SK-N-SH (cell line): ENCODE data around the gene BBIP1. TPM values are rescaled to one million over a fixed set of nuclear protein-coding genes. Genes with fewer than 3 reads are reported as not detected.

ENCODE experiments used
- CTCF ChIA-PET: fragments of 300-600, 350-600 bp; formaldehyde crosslinking; extraction: SDS; loops from one replicate; lab custom pipeline; 2021; lab: Yijun Ruan, JAX
- POLR2A ChIA-PET: fragments of 350-600 bp; sonication (Branson Sonifier 250); formaldehyde crosslinking; extraction: SDS; loops from one replicate; lab custom pipeline; 2020; ENCODE audit warnings: antibody characterized with exemption, inconsistent platforms; lab: Yijun Ruan, JAX
- DNase-seq: peaks from one replicate; pipeline ENCODE4 v3.0.0; 2012
- H2AFZ ChIP-seq: fragments of 200-600 bp; sonication (generic); 2 replicates; pipeline ENCODE4 v1.8.1; 2016; ENCODE audit warnings: antibody characterized with exemption, mild to moderate bottlenecking, low read depth
- H3F3A ChIP-seq: fragments of 200-600 bp; sonication (generic); replicated peaks from 2 replicates; pipeline ENCODE3; 2016; ENCODE audit warnings: antibody characterized with exemption, mild to moderate bottlenecking; ENCODE audit not compliant: insufficient read depth
- H3K27ac ChIP-seq, 2 experiments: fragments of 200-500 bp in 1 of 2; fragments of 200-600 bp in 1 of 2; sonication (Bioruptor generic) in 1 of 2; sonication (generic), shearing (Covaris generic) in 1 of 2; 2 replicates each; pipeline versions ENCODE4 v1.5.1 to v1.6.1; 2014 to 2016; ENCODE audit warnings: low read depth in 2 of 2, inconsistent platforms in 1 of 2, low read length in 1 of 2, mild to moderate bottlenecking in 1 of 2, mixed read lengths in 1 of 2
- H3K27me3 ChIP-seq: fragments of 200-600 bp; sonication (generic), shearing (Covaris generic); 2 replicates; pipeline ENCODE4 v1.6.1; 2016; ENCODE audit warnings: mixed run types; ENCODE audit not compliant: insufficient read depth
- H3K36me3 ChIP-seq, 2 experiments: fragments of 200-500 bp in 1 of 2; fragments of 200-600 bp in 1 of 2; sonication (Bioruptor generic) in 1 of 2; sonication (generic) in 1 of 2; replicated peaks in 1 of 2; 2 replicates each; pipeline versions ENCODE3 to v1.5.1; 2014 to 2016; ENCODE audit warnings: low read length in 1 of 2, mild to moderate bottlenecking in 1 of 2; ENCODE audit not compliant: insufficient read depth in 2 of 2, control insufficient read depth in 1 of 2
- H3K4me1 ChIP-seq, 2 experiments: fragments of 200-500 bp in 1 of 2; fragments of 200-600 bp in 1 of 2; sonication (Bioruptor generic) in 1 of 2; sonication (generic), shearing (Covaris generic) in 1 of 2; 2 replicates each; pipeline versions ENCODE4 v1.5.1 to v1.6.1; 2014 to 2016; ENCODE audit warnings: low read depth in 1 of 2, low read length in 1 of 2, mixed run types in 1 of 2; ENCODE audit not compliant: insufficient read depth in 2 of 2, control insufficient read depth in 1 of 2
- H3K4me2 ChIP-seq: fragments of 200-600 bp; sonication (generic), shearing (Covaris generic); 2 replicates; pipeline ENCODE4 v1.6.1; 2017; ENCODE audit warnings: mixed run types
- H3K4me3 ChIP-seq, 2 experiments: fragments of 200-500 bp in 1 of 2; fragments of 200-600 bp in 1 of 2; sonication (Bioruptor generic) in 1 of 2; sonication (generic), shearing (Covaris generic) in 1 of 2; 2 replicates each; pipeline versions ENCODE4 v1.5.1 to v1.8.1; 2014 to 2016; ENCODE audit warnings: low read depth in 2 of 2, inconsistent platforms in 1 of 2, low read length in 1 of 2, mild to moderate bottlenecking in 1 of 2, mixed read lengths in 1 of 2, moderate library complexity in 1 of 2
- H3K79me2 ChIP-seq: fragments of 200-600 bp; sonication (generic); 2 replicates; pipeline ENCODE4 v1.8.1; 2017; ENCODE audit warnings: mild to moderate bottlenecking; ENCODE audit not compliant: insufficient read depth
- H3K9ac ChIP-seq: fragments of 200-600 bp; sonication (generic); 2 replicates; pipeline ENCODE4 v1.6.1; 2017; ENCODE audit warnings: mixed run types
- H3K9me2 ChIP-seq: fragments of 200-600 bp; sonication (generic); 2 replicates; pipeline ENCODE4 v1.6.1; 2017; ENCODE audit warnings: mixed run types
- H3K9me3 ChIP-seq: fragments of 200-600 bp; sonication (generic); 2 replicates; pipeline ENCODE4 v1.6.1; 2017; ENCODE audit warnings: mixed run types, mild to moderate bottlenecking, moderate library complexity
- H4K20me1 ChIP-seq: fragments of 200-600 bp; sonication (generic); 2 replicates; pipeline ENCODE4 v1.6.1; 2017; ENCODE audit warnings: mild to moderate bottlenecking, mixed run types; ENCODE audit not compliant: insufficient read depth
- CHD2 ChIP-seq: fragments of 150-350 bp; IDR thresholded peaks from 2 replicates; pipeline ENCODE4 v1.6.1; 2018; ENCODE audit warnings: low read length; ENCODE audit not compliant: partially characterized antibody
- EZH2phosphoT487 ChIP-seq: fragments of 200-600 bp; sonication (generic); IDR thresholded peaks from 2 replicates; pipeline ENCODE4 v1.6.1; 2017; ENCODE audit warnings: low read depth, mixed run types, mild to moderate bottlenecking, antibody characterized with exemption, moderate library complexity, borderline replicate concordance
- FOSL2 ChIP-seq: IDR thresholded peaks from 2 replicates; pipeline ENCODE4 v1.4.0; 2012; ENCODE audit warnings: low read depth, mild to moderate bottlenecking, moderate library complexity, borderline replicate concordance
- GATA2 ChIP-seq: sonication (generic); formaldehyde crosslinking; IDR thresholded peaks from 2 replicates; pipeline ENCODE4 v1.5.0; 2020; ENCODE audit warnings: mild to moderate bottlenecking, missing genetic modification reagents
- IRF3 ChIP-seq: fragments of 150-350 bp; IDR thresholded peaks from 2 replicates; pipeline ENCODE4 v1.6.1; 2016; ENCODE audit warnings: mild to moderate bottlenecking, low read depth, low read length
- MAX ChIP-seq: IDR thresholded peaks from 2 replicates; pipeline ENCODE4 v1.4.0; 2012; ENCODE audit warnings: low read depth
- MXI1 ChIP-seq: IDR thresholded peaks from 2 replicates; pipeline ENCODE4 v1.6.1; 2012; ENCODE audit warnings: mild to moderate bottlenecking, low read depth, low read length, improper control_type of control experiment
- NFIC ChIP-seq: IDR thresholded peaks from 2 replicates; pipeline ENCODE4 v1.4.0; 2012; ENCODE audit warnings: borderline replicate concordance
- NRF1 ChIP-seq: IDR thresholded peaks from 2 replicates; pipeline ENCODE4 v1.6.1; 2012; ENCODE audit warnings: low read depth, mild to moderate bottlenecking, low read length
- POLR2AphosphoS5 ChIP-seq: IDR thresholded peaks from 2 replicates; pipeline ENCODE4 v1.6.1; 2012; ENCODE audit warnings: low read depth, low read length
- RCOR1 ChIP-seq: fragments of 150-350 bp; IDR thresholded peaks from 2 replicates; pipeline ENCODE4 v1.6.1; 2017; ENCODE audit warnings: antibody characterized with exemption, low read length
- RFX5 ChIP-seq: IDR thresholded peaks from 2 replicates; pipeline ENCODE4 v1.6.1; 2012; ENCODE audit warnings: mild to moderate bottlenecking, improper control_type of control experiment, low read length
- SIN3A ChIP-seq: IDR thresholded peaks from 2 replicates; pipeline ENCODE4 v1.6.1; 2012; ENCODE audit warnings: low read depth, mild to moderate bottlenecking, low read length, moderate library complexity, borderline replicate concordance
- TAF1 ChIP-seq: IDR thresholded peaks from 2 replicates; pipeline ENCODE4 v1.6.1; 2012; ENCODE audit warnings: low read depth, mild to moderate bottlenecking, low read length, moderate library complexity, borderline replicate concordance
- TCF12 ChIP-seq: IDR thresholded peaks from 2 replicates; pipeline ENCODE4 v1.4.0; 2012
- TEAD4 ChIP-seq: IDR thresholded peaks from 2 replicates; pipeline ENCODE4 v1.4.0; 2012; ENCODE audit warnings: mild to moderate bottlenecking, borderline replicate concordance; ENCODE audit not compliant: insufficient read depth
- USF1 ChIP-seq: IDR thresholded peaks from 2 replicates; pipeline ENCODE4 v1.4.0; 2012; ENCODE audit warnings: low read depth, borderline replicate concordance
- YY1 ChIP-seq: IDR thresholded peaks from 2 replicates; pipeline ENCODE4 v1.4.0; 2012; ENCODE audit warnings: low read depth, mild to moderate bottlenecking
- ZBTB33 ChIP-seq: IDR thresholded peaks from 2 replicates; pipeline ENCODE4 v1.4.0; 2012; ENCODE audit warnings: low read depth, borderline replicate concordance
- WGBS: methylation state at CpG from one replicate; pipeline ENCODE4 v1.1.6; 2017; ENCODE audit warnings: low lambda C conversion rate; 5-methylcytosine and 5-hydroxymethylcytosine counted together
- polyA plus RNA-seq, 3 experiments: library from polyadenylated mRNA; depleted of rRNA; stranded (reverse); fragments of >200 nt; gene quantifications; 2 replicates each; pipeline ENCODE4 v1.2.3, GENCODE V29; 2012
- TF ChIP-seq, protein P1 (sequence below): fragments of 150-350 bp; IDR thresholded peaks from 2 replicates; pipeline ENCODE4 v1.6.1; 2017; ENCODE audit warnings: antibody characterized with exemption, low read length, low read depth, borderline replicate concordance

Gene BBIP1
- polyA plus RNA-seq, 1 of the 3 experiments (the other 2 are of a cell fraction): 16.2 TPM

DNA sequence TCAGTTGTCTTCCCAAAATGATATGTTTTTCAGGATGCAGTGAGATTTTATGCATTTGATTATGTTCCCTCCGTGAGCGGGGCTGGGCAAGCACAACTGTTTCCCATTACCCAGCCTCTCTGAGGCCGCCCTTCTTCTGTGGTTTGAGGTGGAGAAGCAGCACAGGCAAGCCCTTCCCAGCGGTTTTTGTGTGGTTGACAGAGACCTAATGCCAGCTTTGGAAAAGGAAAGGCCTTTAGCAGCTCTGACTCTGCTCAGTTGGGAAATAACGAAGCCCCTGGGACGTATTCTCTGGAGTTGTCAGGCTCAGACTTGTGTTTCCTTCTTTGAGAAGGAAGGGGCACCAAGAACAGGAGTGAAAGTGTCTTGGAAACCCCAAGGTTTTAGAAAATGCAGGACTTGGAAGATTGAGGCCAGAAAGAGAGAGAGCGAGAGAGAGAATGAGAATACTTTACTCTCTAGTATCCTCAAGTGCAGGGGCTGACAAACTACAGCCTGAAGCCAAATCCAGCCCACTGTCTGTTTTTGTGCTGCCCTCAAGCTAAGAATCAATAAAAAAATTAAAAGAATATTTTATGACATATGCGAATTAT, 67.9 kb downstream of the BBIP1 start:
- Histone ChIP-seq H3K9me3 (no peaks in the 10 kb centered on the region), H3K4me2 (no peak overlapping the region), H3K9ac (no peak overlapping the region), H3K27me3 (no peaks in the 10 kb centered on the region), H3K79me2 (no peaks in the 10 kb centered on the region), H3F3A (no peaks in the 10 kb centered on the region), H3K4me3 (no peak overlapping the region), H3K4me1 (peaks cover 0 to 10% of the 10 kb centered on the region in 2 experiments; a peak in 2 of 4 replicates), H4K20me1 (no peaks in the 10 kb centered on the region), H3K36me3 (no peaks in the 10 kb centered on the region), H3K27ac (no peak overlapping the region), H2AFZ (no peak overlapping the region), H3K9me2 (no peaks in the 10 kb centered on the region)
- ChIA-PET CTCF (interaction anchor here (1.1 to 1.4 kb wide), 2 partner anchors 32 to 47 kb away, joined by 3 to 5 read pairs; no protein-coding TSS in a partner anchor), POLR2A (no interaction called here)
- DNase-seq: no peak
- 69% methylated on average over 8 of the region's 8 CpGs for WGBS
- no peak for TF ChIP-seq MAX
- no peak for TF ChIP-seq SIN3A
- TF ChIP-seq NFIC: no peak
- TF ChIP-seq YY1: no peak
- TF ChIP-seq RCOR1: no peak
- TF ChIP-seq EZH2phosphoT487: no peak
- TF ChIP-seq TEAD4: no peak
- TF ChIP-seq USF1: no peak
- TF ChIP-seq POLR2AphosphoS5: no peak
- TF ChIP-seq MXI1: no peak
- TF ChIP-seq CHD2: no peak
- no peak for TF ChIP-seq TAF1
- TF ChIP-seq ZBTB33: no peak
- TF ChIP-seq NRF1: no peak
- no peak for TF ChIP-seq FOSL2
- TF ChIP-seq GATA2: no peak
- TF ChIP-seq IRF3: no peak
- TF ChIP-seq, protein P1, sequence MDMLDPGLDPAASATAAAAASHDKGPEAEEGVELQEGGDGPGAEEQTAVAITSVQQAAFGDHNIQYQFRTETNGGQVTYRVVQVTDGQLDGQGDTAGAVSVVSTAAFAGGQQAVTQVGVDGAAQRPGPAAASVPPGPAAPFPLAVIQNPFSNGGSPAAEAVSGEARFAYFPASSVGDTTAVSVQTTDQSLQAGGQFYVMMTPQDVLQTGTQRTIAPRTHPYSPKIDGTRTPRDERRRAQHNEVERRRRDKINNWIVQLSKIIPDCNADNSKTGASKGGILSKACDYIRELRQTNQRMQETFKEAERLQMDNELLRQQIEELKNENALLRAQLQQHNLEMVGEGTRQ: no peak
- no peak for TF ChIP-seq RFX5
- no peak for TF ChIP-seq TCF12
